Left lung (tissue), 10 donors: ENCODE measurements around the gene MAGEF1. TPM values are rescaled to one million over a fixed set of nuclear protein-coding genes. Genes with fewer than 3 reads are reported as not detected.
A peak's percentile ranks its signal among the peaks of the same experiment; 100 is the strongest.

Experiments
- ATAC-seq: fragments of 200-7000 bp; cut with Tn5 transposase; one replicate; pipeline ENCODE4 v1.9.1; 2020; ENCODE audit warnings: moderate library complexity
- DNase-seq, 4 donors: peaks; one replicate each; pipeline ENCODE4 v3.0.0-alpha.2; 2013 to 2020
- H3K27ac ChIP-seq, 2 donors: fragments of 200-600 bp; sonication (generic) in 1 of 2; one replicate each; pipeline versions ENCODE4 v1.5.0 to v1.8.0; 2020 to 2021
- H3K27me3 ChIP-seq, 2 donors: fragments of 200-600 bp; sonication (generic) in 1 of 2; one replicate each; pipeline versions ENCODE4 v1.5.0 to v1.8.0; 2020 to 2021
- H3K36me3 ChIP-seq, 2 donors: fragments of 200-600 bp; sonication (generic) in 1 of 2; one replicate each; pipeline versions ENCODE4 v1.5.0 to v1.8.0; 2020 to 2021
- H3K4me1 ChIP-seq, 2 donors: fragments of 200-600 bp; one replicate each; pipeline ENCODE4 v1.8.0; 2021
- H3K4me3 ChIP-seq, 2 donors: fragments of 200-600 bp; sonication (generic) in 1 of 2; one replicate each; pipeline versions ENCODE4 v1.5.0 to v1.8.0; 2020 to 2021; ENCODE audit warnings: mild to moderate bottlenecking in 1 of 2
- H3K9me3 ChIP-seq, 2 donors: fragments of 200-600 bp; sonication (generic) in 1 of 2; one replicate each; pipeline versions ENCODE4 v1.5.0 to v1.8.0; 2020 to 2021
- CTCF ChIP-seq, 2 donors: fragments of 200-600 bp; sonication (generic) in 1 of 2; IDR thresholded peaks; one replicate each; pipeline versions ENCODE4 v1.5.0 to v1.8.0; 2021; ENCODE audit warnings: antibody characterized with exemption in 2 of 2
- intact Hi-C, 2 donors: fragments of 100-400 bp; cut with DNase I; formaldehyde crosslinking; loops; one replicate each; pipeline versions ENCODE4 v1.11.2 to v1.14.2; 2022
- polyA plus RNA-seq, 6 donors: library from polyadenylated mRNA; unstranded; fragments of 120-200 nt; gene quantifications; one replicate each; pipeline ENCODE4 v1.2.1, GENCODE V29; 2013; ENCODE audit not compliant: insufficient read length in 6 of 6
- total RNA-seq, 2 donors: library from RNA; stranded (reverse); fragmentation: NEBNext Ultra II Directional; extraction: Animal tissue kit (Norgen Biotek cat#: 25700); gene quantifications; one replicate each; pipeline ENCODE4 v1.2.1, GENCODE V29; 2021
- donor health status: DM: no; HTN: yes; CAD: no.
- donor health status: DM: no; HTN: no; CAD: no.

MAGEF1 gene
- total and polyA plus RNA-seq, 8 donors, result 27.8 to 62.4 (median 53.3) TPM

DNA sequence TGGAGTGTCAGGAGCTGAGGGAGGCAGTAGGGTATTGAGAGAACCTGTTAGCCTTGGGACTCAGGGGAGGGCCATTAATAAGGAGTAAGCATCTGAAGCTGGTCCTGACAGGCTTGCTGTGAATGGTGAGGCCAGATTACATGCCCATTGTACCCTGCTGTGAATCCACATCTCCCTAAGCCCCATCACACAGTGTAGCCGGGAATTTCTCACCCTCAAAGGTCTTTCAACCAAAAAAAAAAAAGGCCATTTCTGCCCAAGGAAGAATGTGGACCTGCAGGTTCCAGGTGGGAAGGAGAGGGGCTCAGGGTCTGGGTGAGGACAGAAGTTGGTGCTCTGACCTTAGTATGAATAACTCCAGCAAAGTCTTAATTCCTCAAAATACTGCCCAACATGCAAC, 37.2 kb downstream of the MAGEF1 start:
- H3K4me1 ChIP-seq, result peaks cover 0 to 12% of the 10 kb centered on the region in 2 donors
- DNase-seq, result no peak
- ATAC-seq, result no peak
- no peaks in the 10 kb centered on the region for H3K9me3 ChIP-seq
- no peaks in the 10 kb centered on the region for H3K36me3 ChIP-seq
- no peak overlapping the region for H3K27ac ChIP-seq
- no peak for TF ChIP-seq CTCF (IDR thresholded peaks at IDR 0.05)
- H3K4me3 ChIP-seq, result no peak overlapping the region
- intact Hi-C loops, result no loop called here
- H3K27me3 ChIP-seq, result no peaks in the 10 kb centered on the region

DNA sequence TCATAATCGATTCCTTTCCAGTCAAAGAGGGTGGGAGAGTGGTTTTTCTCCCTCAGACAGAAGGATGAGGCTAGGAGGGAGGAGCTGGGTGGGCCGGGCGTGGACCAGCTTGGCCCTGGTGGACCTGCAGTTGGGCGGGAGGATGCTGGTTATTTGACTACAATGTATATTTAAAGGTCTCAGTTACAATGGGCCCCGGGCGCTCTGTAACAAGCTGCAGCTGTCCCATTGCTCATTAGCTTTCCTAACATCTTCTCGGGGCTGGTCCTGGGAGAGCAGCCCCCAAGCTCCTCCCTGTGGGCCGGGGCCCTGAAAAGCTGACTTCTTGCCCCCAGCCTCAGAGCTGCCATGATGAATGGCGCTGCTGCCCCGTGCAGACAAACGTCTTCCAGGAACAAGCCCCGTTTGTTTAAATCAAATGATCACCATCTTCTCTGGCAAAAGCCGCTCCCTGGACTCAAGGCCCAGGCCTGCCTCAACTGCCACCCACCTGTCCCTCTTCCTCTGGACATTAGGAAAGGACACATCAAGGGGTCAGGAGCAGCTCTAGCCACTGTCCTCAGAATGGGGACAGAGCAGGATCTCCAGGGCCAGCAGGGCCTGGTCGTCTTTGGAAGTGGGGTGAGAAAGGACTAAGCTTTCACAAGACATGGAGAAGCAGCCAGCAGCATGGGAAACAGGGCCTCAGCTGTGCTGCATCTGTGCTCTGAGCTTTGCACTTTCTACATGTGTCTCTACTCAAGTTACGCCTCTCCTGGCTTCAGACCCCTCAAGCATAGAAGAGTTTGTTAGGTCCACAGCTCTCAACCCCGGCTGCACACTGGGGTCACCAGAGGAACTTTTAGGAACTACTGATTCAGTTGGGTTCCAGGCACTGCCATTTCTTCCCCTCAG, 38.6 kb downstream of the MAGEF1 start:
- DNase-seq (peak in 3 of 4 donors; percentile 24 to 87 (median 78)), ATAC-seq (no peak)
- Histone ChIP-seq H3K4me1 (peaks cover 0 to 8% of the 10 kb centered on the region in 2 donors), H3K27me3 (no peaks in the 10 kb centered on the region), H3K9me3 (no peaks in the 10 kb centered on the region), H3K4me3 (no peak overlapping the region), H3K36me3 (no peaks in the 10 kb centered on the region), H3K27ac (no peak overlapping the region)
- no peak for TF ChIP-seq CTCF (IDR thresholded peaks at IDR 0.05)
- intact Hi-C loops, result no loop called here

DNA sequence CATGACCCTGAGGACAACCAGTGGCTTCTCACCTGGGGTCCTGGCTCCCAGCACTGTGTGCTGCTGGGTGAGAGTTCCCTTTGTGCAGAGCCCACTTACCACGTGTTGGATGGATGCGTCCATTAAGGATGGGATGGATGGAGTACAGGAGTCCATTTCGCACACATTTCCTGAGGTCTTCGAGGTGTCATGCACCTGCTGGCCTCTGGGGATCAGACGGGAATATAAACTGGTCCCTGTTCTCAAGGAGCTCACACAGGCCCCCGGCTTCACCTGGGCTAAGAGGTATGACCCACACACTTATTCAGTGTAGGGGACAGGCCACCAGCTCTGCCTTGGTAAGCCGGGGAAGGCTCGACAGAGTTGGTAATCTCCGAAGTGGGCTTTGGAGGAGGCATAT, 39.5 kb downstream of the MAGEF1 start:
- no peak for TF ChIP-seq CTCF (IDR thresholded peaks at IDR 0.05)
- Histone ChIP-seq H3K9me3 (no peaks in the 10 kb centered on the region), H3K27me3 (no peaks in the 10 kb centered on the region), H3K36me3 (no peaks in the 10 kb centered on the region), H3K27ac (no peak overlapping the region), H3K4me1 (peaks cover 0 to 6% of the 10 kb centered on the region in 2 donors), H3K4me3 (no peak overlapping the region)
- intact Hi-C loops, result no loop called here
- peak in 1 of 4 donors; percentile 37 for DNase-seq
- ATAC-seq, result no peak

GRCh38 chr3:184670091-184670602, 41.7 kb downstream of the MAGEF1 start:
- Histone ChIP-seq H3K27me3 (no peaks in the 10 kb centered on the region), H3K9me3 (no peaks in the 10 kb centered on the region), H3K27ac (no peak overlapping the region), H3K4me3 (no peak overlapping the region), H3K4me1 (no peaks in the 10 kb centered on the region), H3K36me3 (no peaks in the 10 kb centered on the region)
- no peak for ATAC-seq
- no peak for TF ChIP-seq CTCF (IDR thresholded peaks at IDR 0.05)
- intact Hi-C loops, result no loop called here
- no peak for DNase-seq

DNA sequence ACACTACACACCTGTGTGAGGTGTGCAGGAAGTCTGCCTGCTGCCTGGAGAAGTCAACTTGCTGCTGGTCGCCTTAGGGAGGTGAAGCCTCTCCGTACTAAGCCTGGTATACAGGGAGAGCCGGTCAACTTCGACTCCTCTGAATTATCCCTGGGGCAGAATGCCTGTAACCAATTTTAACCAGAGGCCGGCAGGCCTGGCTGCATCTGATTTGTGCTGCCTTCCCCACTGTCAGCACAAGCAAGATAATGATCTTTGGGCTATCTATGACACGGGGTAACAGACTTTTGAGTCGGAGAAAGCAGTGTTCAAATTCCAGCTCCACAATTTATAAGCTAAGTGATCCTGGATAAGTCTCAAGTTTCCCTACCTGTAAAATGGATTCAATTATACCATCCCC, 42.3 kb downstream of the MAGEF1 start:
- TF ChIP-seq CTCF (IDR thresholded peaks at IDR 0.05), result no peak
- intact Hi-C loops, result no loop called here
- DNase-seq, result no peak
- Histone ChIP-seq H3K9me3 (no peaks in the 10 kb centered on the region), H3K27me3 (no peaks in the 10 kb centered on the region), H3K4me3 (no peak overlapping the region), H3K4me1 (no peaks in the 10 kb centered on the region), H3K27ac (no peak overlapping the region), H3K36me3 (no peaks in the 10 kb centered on the region)
- ATAC-seq, result no peak
